Endothelial cell of umbilical vein (primary cell): ENCODE measurements around the gene ATP10B.

Source experiments
- CTCF ChIP-seq, 2 donors: IDR thresholded peaks; 1 replicate in 1 of 2; 2 replicates in 1 of 2; pipeline ENCODE4 v1.5.1; 2011; ENCODE audit warnings: low read length in 2 of 2, mild to moderate bottlenecking in 2 of 2, moderate library complexity in 2 of 2, control low read depth in 1 of 2, inconsistent platforms in 1 of 2, low read depth in 1 of 2; ENCODE audit not compliant: insufficient read depth in 1 of 2; ENCODE audit errors: extremely low read depth in 1 of 2
- EZH2 ChIP-seq: IDR thresholded peaks from 2 replicates; pipeline ENCODE4 v1.6.1; 2012; ENCODE audit warnings: borderline replicate concordance, low read depth, mild to moderate bottlenecking, moderate library complexity, low read length, inconsistent platforms; ENCODE audit not compliant: severe bottlenecking
- JUN ChIP-seq: IDR thresholded peaks from 2 replicates; pipeline ENCODE4 v1.6.1; 2011; ENCODE audit warnings: borderline replicate concordance, low read depth; ENCODE audit not compliant: insufficient read length, insufficient read depth
- POLR2A ChIP-seq: IDR thresholded peaks from 2 replicates; pipeline ENCODE4 v1.6.1; 2012; ENCODE audit warnings: low read depth, mild to moderate bottlenecking, control low read depth, low read length

- no peak for TF ChIP-seq EZH2
- TF ChIP-seq POLR2A = no peak
- no peak for TF ChIP-seq CTCF (IDR thresholded peaks at IDR 0.05; ENCODE audit: extremely low read depth in 1 of 2, insufficient read depth in 1 of 2, low read depth in 1 of 2, low read length in 2 of 2)
- TF ChIP-seq JUN = no peak
These were observed 4.4 kb downstream of the ATP10B start for GRCh38 chr5:160847526-160848085.
